Measurements from ENCODE around the gene TPPP.
"Not testable (repeated sequence)": the region's sequence is repeated elsewhere in the genome, so short reads cannot be mapped to it uniquely, and the experiment has no call there.

Gene TPPP

DNA sequence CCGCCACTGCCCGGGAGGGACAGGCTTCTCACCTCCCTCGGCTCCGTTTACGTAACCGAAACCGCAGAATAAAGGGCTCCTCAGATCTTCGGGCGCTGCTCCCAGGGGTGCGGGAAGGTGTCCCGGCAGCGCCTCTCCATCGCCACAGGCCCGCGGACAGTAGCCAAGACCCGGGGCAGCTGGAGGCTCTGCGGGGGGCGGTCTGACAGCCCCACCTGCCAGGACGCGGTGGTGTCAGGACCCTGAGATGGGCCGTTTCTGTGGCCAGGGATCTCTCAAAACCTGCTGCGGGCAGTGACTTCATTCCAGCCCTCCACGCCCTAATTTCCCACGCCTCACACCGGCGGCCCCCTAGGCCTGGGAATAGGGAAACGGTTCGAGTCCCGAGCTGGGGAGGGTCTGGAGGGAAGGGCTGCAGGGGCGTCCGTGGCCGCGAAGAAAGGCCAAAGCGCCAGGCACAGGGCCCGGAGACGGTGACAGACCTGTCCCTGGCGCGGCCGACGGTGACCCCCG is 567 bp downstream of the TPPP start:
- peak; percentile 3 for DNase-seq (ENCODE audit: low spot score)

- DNase-seq (ENCODE audit: low spot score), result no peak
Observed at GRCh38 chr5:691817-692528, 1.2 kb downstream of the TPPP start.

GRCh38 chr5:691049-691448 is 2.1 kb downstream of the TPPP start:
- not testable (repeated sequence) for DNase-seq (ENCODE audit: low spot score)

DNA sequence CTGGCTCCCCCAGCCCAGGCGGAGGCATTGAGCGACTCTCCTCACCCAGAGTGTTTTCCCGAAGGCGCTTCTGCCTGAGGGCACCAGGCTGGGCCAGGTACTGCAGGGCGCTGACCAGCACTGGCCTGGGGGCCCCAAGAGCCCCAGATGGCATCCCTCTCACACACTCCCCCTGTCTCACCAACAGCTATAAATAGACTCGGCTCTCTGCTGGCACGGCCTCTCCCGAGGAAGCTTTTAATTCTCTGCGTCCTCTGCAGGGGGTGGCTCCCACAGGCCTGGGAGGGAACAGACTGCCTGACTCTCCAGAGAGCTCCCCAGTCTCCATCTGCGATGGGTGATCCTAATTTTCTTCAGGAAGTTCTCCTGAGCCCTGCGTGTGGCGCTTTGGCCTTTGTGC is 2.9 kb downstream of the TPPP start:
- not testable (repeated sequence) for DNase-seq (ENCODE audit: low spot score)

DNA sequence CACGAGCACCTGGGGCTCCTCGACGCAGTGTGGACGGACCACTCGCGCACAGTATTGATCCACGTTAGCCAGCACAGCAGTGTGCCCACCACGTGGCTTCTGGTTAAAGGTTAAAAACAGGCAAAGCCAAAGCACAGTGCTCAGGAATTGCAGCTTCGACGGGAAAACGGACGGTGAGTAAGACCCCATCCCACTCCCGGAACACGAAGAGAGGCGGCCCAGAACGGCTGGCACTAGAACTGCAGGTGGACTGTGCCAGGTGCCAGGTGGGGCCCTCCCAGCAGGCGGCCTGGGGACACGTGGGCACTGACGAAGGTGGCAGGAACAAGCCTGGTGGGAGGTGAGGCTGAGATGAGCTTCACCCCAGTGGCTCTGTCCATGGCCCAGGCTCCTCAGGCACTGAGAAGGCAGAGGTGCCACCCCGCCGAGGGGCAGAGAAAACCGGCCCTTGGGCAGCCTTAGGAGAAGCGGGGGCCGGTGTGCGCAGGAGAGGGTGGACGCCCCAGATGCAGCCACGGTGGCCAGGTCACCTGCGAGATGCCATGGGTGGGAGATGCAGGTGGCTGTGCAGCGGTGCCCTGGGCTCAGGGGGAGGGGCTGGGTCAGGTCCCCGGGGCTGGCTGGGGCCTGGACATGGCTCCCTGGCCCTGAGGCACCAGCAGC is 4.7 kb downstream of the TPPP start:
- DNase-seq (ENCODE audit: low spot score), result not testable (repeated sequence)

GRCh38 chr5:686936-687335 is 6.2 kb downstream of the TPPP start:
- DNase-seq (ENCODE audit: low spot score), result not testable (repeated sequence)

GRCh38 chr5:686172-686523 is 7.0 kb downstream of the TPPP start:
- DNase-seq (ENCODE audit: low spot score), result not testable (repeated sequence)

GRCh38 chr5:685262-686171 is 7.6 kb downstream of the TPPP start:
- DNase-seq (ENCODE audit: low spot score), result no peak

GRCh38 chr5:684751-685216 is 8.4 kb downstream of the TPPP start:
- no peak for DNase-seq (ENCODE audit: low spot score)

GRCh38 chr5:683551-684481 is 9.3 kb downstream of the TPPP start:
- DNase-seq (ENCODE audit: low spot score), result no peak

GRCh38 chr5:682651-683358 is 10.3 kb downstream of the TPPP start:
- DNase-seq (ENCODE audit: low spot score), result not testable (repeated sequence)

GRCh38 chr5:682216-682615 is 10.9 kb downstream of the TPPP start:
- DNase-seq (ENCODE audit: low spot score), result not testable (repeated sequence)

DNA sequence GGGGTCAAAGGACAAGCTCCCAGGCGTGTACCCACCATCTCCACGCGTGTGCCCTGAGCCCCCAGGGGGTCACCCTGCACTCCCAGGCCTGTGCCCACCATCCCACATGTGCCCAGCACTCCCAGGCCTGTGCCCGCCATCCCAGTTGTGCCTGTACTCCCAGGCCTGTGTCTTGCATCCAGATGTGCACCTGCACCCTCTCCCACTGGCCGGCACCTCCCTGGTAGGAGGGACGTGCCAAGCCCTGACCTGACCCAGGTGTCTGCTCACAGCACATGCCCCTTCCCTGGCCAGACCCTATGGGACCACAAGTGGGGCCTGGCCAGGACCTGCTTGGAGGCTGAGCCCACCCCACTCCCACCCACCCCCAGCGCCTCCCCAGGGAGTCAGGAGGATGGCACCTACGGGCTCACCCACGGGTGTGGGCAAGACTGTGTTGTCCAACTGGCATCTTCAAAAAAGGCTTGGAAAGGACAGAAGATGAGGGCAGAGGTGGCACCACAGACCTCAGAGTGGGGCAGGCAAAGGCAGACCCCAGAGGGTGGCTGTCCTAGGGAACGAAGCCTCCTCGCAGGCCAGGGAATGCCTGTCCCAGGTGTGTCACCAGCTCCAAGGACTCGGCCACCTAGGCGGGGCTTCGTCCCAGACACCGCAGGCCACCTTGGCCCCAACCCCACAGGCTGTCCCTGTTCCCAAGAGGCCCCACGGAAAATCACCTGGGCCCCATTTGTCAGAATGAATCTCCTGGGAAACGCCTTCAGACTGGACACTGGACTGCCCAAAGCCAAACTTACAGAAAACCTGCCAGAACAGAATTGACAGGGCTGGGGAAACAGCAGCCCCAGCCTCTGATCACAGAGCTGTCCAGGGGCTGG is 11.6 kb downstream of the TPPP start:
- not testable (repeated sequence) for DNase-seq (ENCODE audit: low spot score)

GRCh38 chr5:680836-681235 is 12.3 kb downstream of the TPPP start:
- not testable (repeated sequence) for DNase-seq (ENCODE audit: low spot score)

GRCh38 chr5:680118-680795 is 12.9 kb downstream of the TPPP start:
- not testable (repeated sequence) for DNase-seq (ENCODE audit: low spot score)

DNA sequence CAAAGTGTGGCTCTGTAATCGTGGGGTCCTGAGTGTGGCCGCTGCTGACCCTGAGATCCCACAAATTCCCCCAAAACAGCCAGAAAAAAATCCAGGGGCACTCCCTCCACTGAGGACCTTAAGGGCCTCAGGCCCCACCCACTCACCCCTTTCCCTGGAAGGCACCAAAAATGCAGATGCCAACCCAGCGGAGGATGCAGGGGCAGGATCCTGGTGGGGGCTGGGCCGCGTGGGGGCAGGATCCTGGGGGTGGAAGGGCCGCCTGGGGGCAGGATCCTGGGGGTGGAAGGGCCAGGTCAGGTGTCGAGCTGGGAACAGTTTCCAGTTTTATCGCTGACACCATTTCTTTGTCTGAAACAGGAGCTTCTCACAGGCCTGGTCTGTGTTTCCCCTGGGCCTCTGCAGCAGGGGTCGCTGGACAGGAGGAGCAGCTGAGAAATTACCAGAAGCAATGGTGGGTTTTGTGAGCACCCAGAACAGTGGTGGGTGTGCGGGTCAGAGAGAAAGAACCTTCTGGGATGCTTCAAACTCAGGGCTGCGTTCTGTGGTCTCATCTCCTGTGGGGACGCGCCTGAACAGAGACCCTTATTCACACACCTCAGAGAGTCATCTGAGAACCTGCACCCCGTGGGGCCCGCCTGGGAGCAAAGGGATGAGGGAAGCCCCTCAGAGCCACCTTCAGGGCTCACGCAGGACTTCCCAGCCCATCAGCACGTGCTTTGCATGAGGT is 13.8 kb downstream of the TPPP start:
- DNase-seq (ENCODE audit: low spot score), result not testable (repeated sequence)

DNA sequence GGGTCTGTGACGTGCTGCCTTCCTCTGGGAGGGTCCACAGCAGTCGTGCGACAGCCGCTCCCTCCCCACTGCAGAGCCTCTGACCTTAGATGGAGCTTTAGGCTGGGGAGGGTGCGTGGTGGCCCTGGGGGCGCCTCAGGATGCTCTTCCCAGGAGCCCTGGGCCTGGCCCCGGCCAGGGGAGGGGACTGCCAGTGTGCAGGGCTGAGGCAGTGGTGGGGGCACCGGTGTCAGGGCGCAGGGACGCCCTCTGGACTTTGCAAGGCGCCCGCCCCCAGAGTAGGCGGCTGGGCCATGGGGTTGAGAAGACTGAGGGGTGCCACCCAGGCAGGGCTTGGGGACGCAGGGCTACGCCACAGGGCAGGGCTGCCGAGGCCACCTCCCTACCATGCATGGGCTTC is 14.6 kb downstream of the TPPP start:
- not testable (repeated sequence) for DNase-seq (ENCODE audit: low spot score)
